IPS-18c (cell line): ENCODE measurements around the gene ELFN2.

Source experiments
- H3K4me3 ChIP-seq: 2 replicates; pipeline ENCODE4 v1.7.0; 2013; ENCODE audit warnings: low read depth, mild to moderate bottlenecking, low read length, moderate library complexity; ENCODE audit not compliant: insufficient read depth
- H3K9me3 ChIP-seq: one replicate; pipeline ENCODE4 v1.6.1; 2013; ENCODE audit warnings: mild to moderate bottlenecking, low read length, moderate library complexity; ENCODE audit not compliant: control insufficient read depth, insufficient read depth

Gene ELFN2

DNA sequence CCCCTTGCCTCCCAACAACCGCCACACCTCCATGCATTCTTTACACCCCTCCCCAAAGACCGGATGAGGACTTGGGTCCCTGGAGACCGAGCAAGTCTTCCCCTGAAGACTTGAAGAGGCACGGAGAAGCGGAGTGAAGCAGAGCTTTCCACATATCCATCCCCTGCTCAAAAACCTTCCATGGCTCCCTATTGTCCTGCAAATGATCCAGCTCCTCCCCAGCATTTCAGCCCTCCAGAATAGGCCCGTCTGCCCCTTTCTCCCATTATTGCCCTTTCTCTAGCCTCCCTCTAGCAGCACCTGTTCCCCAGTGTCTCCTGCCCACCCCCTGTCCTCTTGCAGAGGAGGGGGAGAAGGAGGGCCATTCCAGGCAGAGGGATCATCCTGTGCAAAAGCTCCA is 85.2 kb downstream of the ELFN2 start:
- Histone ChIP-seq H3K9me3 (no peaks in the 10 kb centered on the region), H3K4me3 (no peak overlapping the region)

- Histone ChIP-seq H3K4me3 (no peak overlapping the region), H3K9me3 (no peaks in the 10 kb centered on the region)
Measured at GRCh38 chr22:37340331-37341262, 86.7 kb downstream of the ELFN2 start.

DNA sequence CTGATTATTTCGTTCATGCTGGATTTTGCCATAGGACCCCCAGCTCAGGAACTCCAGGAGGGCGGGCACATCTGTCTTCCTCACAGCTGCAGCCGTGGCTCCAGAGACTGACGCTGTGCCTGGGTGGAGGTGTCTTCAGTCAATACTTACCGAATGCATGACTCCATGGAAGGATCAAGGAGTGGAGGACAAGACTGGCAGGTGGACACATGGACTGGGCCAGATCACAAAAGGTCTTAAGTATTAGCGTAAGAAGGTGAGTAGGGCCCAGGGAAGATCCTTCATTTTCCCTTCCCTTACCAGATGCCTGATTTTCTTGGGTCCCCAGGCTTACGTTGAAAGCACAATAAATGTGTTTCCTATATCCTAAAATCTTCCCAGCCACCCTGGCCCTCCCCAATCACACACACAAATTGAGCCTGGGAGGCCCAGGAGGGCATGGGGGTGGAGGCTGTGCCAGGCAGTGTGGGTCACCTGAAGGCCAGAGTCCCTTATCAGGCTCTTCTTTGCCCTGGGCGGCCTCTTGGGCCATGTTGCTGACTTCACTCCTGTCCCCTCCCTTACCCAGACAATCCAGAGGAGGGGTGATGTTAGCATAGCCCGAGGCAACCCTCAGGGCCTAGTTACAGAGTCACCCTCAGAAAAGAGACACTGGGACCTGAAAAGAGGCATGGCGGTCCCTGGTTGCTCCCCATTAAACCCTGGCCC is 88.6 kb downstream of the ELFN2 start:
- no peak overlapping the region; the same call in 1 of the 2 replicates for H3K4me3 ChIP-seq
- H3K9me3 ChIP-seq: no peaks in the 10 kb centered on the region

DNA sequence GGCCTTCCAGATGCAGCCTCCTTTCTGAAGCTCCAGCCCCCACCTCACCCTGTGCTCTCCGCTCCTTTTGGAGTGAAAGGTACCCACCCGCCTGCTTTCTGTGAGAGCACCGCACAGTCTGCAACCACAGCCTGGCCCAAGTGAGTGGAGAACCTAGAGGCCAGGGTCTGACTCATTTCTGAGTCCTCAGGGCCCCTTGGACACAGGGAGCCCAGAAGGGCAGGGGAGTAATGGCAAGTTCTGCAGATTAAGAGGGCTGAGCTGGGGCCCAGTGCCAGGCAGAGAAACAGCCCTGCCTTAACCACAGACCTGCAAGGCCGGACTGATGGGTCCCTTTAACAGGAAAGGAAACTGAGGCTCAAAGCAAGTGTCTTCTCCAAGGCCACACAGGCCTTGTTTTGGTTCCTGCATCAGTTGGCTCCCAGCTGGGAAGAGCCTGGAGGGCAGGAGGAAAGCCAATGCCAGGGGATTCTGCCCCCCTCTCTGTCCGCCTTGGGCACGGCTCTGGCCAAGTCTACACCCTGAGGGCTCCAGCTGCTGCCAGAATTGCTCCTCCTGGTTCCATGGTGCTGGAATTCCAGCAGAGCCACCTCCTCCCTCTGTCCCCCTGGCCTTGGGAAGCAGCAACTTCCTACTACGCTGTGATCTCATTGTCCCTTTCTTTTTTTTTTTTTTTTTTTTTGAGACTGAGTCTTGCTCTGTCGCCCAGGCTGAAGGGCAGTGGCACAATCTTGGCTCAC is 89.9 kb downstream of the ELFN2 start:
- no peaks in the 10 kb centered on the region for H3K9me3 ChIP-seq
- H3K4me3 ChIP-seq: no peak overlapping the region

DNA sequence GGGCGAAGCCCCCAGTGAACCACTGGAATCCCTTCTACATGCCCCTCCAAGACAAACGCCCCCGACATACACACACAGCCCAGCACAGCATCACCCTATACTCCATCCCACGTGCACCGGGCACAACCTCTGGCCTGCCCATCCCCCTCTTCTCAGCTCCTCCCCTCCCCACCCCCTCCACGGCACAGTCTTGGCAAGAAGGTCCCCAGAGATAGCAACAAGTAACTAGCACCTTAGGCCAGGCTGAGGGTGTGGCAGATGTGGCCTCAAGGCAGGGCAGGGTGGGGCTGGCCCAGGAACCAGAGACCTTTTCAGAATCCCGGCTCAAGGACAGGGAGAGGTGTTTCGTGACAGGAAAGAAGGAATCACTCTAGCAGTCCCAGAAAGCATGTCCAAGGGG is 90.7 kb downstream of the ELFN2 start:
- H3K9me3 ChIP-seq: no peaks in the 10 kb centered on the region
- H3K4me3 ChIP-seq: no peak overlapping the region

DNA sequence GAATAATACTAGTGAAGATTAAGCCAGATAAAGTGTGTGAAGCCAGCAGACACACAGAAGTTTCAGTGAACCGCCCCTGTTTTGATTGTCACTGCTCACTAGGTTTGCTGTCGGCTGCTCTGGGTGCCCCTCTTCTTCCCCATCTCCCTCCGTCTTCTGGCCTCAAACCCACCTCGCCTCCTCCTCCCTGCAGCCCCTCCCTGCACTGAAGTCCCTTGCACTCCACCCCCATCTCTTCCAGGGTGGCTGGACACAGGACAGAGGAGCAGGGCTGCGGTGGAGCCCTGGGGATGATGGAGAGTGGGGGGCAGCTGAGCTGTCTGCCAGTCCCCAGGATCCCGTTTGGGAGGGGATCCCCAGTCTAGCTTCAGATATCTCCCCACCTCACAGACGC is 91.5 kb downstream of the ELFN2 start:
- H3K4me3 ChIP-seq: no peak overlapping the region
- no peaks in the 10 kb centered on the region for H3K9me3 ChIP-seq

DNA sequence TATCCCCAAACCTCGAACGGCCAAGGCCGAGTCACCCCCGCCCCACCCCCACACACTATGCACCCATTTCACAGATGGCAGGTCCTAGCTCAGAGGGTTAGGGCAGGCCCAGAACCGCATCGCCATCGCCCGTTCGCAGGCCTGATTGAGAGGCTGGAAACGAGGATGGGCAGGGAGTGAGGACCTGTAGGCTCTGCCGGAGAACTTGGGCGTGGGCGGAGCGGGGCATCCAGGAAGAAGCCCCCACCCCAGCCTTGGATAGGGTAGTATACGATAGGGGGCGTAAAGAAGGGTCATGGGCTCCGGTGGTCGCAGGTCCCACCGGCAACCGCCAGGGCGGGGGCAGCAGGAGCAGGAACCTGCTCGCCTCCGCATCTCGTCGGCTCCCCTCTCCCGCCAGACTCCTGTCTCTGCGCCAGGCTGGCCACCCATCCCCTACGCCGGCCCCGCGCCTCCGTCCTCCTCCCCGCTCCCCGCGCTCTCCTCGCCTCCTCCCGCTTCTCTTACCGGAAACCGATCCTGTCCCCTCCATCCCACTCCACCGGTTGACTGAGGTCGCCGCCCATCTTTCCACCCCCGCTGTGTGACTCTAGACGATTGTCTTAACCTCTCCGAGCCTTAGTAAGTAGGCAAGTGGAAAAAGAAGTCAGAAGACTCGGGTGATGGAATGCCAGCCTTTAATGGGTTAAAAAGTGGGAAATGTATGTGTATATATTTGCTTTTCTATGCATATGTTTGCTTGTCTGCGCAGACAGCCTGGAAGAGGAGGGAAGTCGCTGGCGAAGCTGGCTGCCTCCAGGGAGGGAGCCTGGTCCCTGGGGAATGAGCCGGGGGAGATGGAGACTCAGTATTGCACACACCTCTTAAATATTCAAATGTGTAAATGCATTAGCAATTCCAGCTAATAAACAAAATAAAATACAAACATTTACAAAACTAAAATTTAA is 92.1 kb downstream of the ELFN2 start:
- H3K4me3 ChIP-seq: peak overlapping the region; percentile 47
- H3K9me3 ChIP-seq: no peaks in the 10 kb centered on the region

GRCh38 chr22:37334461-37334858 is 92.8 kb downstream of the ELFN2 start:
- Histone ChIP-seq H3K9me3 (no peaks in the 10 kb centered on the region), H3K4me3 (peak overlapping the region; percentile 47)

- H3K4me3 ChIP-seq: peak overlapping the region; percentile 47; the same call in 1 of the 2 replicates
- no peaks in the 10 kb centered on the region for H3K9me3 ChIP-seq
Measured at GRCh38 chr22:37333724-37334460, 93.4 kb downstream of the ELFN2 start.

DNA sequence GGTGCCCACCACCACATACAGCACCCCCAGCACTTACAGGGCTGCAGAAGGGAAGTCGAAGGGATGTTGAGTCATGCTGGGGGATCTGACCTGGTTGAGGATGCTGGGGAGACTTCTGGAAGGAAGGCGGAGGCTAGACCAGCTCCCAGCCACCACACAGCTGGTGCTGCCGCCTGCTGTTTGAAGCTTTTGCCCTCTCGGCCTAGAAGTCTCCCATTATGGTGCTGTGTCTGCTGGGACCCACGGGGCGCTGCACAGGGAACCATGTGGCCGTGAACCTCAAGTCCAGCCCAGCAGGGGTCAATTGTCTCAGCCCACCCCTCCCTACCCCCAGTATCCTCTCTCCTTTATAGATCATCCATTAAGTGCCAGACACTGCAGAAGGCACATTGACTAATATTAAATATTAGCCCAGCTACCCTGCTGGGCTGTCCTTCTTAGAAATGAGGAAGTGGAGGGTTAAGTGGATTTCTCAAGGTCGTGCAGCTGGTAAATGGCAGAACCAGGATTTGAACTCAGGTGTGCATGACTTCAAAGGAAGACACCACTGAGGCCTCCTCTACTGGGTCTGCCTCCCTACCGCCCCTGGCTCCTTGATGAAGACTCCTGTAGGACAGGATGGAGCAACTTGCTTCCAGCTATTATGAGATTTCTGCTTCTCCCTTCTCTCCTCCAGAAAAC is 95.3 kb downstream of the ELFN2 start:
- Histone ChIP-seq H3K9me3 (no peaks in the 10 kb centered on the region), H3K4me3 (no peak overlapping the region)

GRCh38 chr22:37331034-37331428 is 96.2 kb downstream of the ELFN2 start:
- Histone ChIP-seq H3K4me3 (no peak overlapping the region), H3K9me3 (no peaks in the 10 kb centered on the region)

- Histone ChIP-seq H3K4me3 (no peak overlapping the region), H3K9me3 (no peaks in the 10 kb centered on the region)
Measured at GRCh38 chr22:37330200-37331033, 96.9 kb downstream of the ELFN2 start.

DNA sequence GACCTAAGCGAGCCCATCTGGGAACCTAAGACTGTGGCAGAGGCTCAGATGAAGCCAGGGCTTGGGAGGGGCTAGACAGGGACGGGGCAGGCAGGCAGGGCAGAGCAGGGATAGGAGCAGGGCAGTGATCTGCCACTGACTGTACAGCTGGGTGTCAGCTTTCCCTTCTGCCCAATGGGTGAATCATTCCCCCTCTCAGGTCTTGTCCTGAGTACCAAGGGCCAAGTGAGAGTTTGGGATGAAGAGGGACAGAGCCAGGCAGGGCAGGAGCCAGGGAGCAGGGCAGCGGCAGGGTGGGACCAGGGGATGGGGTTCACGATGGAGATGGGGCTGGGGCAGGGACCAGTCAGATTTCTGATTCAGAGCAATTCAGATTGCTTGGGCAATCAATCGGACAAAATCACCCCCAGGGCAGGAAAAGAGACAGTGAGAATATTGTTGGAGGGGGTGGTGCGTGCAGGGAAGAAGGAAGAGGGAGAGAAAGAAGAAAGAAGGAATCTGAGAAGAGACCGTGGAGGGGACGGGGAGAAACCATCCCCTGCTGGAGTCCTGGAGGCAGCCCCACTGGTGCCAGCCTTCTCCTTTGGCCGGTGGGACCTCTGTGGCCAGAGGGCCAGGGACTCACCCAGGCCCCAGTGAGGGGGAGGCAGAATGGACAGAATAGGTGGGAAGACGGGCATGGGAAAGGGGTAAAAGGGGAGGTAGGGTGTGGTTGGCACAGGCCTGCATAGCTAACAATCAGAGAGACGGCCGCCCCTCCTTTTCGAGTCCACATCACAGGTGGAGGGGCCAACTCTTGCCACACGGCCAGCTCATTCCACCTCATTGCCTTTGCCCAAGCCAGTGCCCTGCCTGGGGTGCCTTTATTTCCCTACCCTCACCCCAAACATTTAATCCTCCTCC is 97.8 kb downstream of the ELFN2 start:
- Histone ChIP-seq H3K9me3 (no peaks in the 10 kb centered on the region), H3K4me3 (no peak overlapping the region)
